ENCODE measurements around the gene DCC.

The DCC gene

GRCh38 chr18:52598921-52599320 is 258.9 kb downstream of the DCC start:
- TF ChIP-seq GATA3 (IDR thresholded peaks at IDR 0.05; ENCODE audit: low read depth, low read length) (no peak), GATA2 (IDR thresholded peaks at IDR 0.05; ENCODE audit: low read depth, low read length) (no peak)

DNA sequence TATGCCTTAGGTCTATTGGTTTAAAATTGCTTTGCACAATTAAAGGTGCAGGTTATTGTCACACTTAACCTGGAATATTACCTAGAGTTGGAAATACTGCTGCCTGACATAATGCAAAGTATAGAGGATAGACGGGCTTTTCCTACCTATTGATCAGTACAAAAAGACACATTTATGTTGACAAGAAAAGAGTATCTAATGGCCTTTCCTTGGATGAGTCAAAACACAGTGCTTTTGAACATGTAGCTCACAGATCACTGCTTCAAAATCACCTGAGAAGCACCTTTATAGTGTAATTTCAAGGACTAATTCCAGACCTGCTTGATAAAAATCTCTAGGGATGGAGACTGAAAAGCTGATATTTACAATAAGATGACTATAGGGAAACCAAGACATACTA is 262.8 kb downstream of the DCC start:
- no peak for TF ChIP-seq GATA3 (IDR thresholded peaks at IDR 0.05; ENCODE audit: low read depth, low read length)
- no peak for TF ChIP-seq GATA2 (IDR thresholded peaks at IDR 0.05; ENCODE audit: low read depth, low read length)

- TF ChIP-seq GATA2 (IDR thresholded peaks at IDR 0.05; ENCODE audit: low read depth, low read length) (no peak), GATA3 (IDR thresholded peaks at IDR 0.05; ENCODE audit: low read depth, low read length) (no peak)
Measured at GRCh38 chr18:52605345-52605744, 265.3 kb downstream of the DCC start.

DNA sequence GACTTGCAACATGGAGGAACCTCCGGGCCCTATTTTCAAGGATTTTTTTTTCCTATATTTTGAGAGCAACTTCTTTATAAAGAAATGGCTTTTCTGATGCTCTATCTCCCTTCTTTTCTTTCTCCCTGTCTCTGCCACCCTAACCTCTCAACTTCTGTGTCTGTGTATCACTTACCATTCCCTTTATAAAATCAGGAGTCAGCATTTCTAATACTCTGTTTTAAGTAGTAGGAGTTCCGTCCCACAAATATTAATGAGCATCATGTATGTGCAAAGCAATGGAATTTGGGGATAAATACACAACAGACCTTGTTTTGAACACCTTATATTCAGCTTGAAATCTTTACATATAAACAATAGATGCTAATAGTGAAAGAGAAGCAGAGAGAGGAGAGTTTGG is 268.0 kb downstream of the DCC start:
- no peak for TF ChIP-seq GATA2 (IDR thresholded peaks at IDR 0.05; ENCODE audit: low read depth, low read length)
- no peak for TF ChIP-seq GATA3 (IDR thresholded peaks at IDR 0.05; ENCODE audit: low read depth, low read length)

- no peak for TF ChIP-seq GATA3 (IDR thresholded peaks at IDR 0.05; ENCODE audit: low read depth, low read length)
- TF ChIP-seq GATA2 (IDR thresholded peaks at IDR 0.05; ENCODE audit: low read depth, low read length), result no peak
Measured at GRCh38 chr18:52610451-52611115, 270.6 kb downstream of the DCC start.

GRCh38 chr18:52612406-52612805 is 272.4 kb downstream of the DCC start:
- TF ChIP-seq GATA2 (IDR thresholded peaks at IDR 0.05; ENCODE audit: low read depth, low read length), result no peak
- no peak for TF ChIP-seq GATA3 (IDR thresholded peaks at IDR 0.05; ENCODE audit: low read depth, low read length)

DNA sequence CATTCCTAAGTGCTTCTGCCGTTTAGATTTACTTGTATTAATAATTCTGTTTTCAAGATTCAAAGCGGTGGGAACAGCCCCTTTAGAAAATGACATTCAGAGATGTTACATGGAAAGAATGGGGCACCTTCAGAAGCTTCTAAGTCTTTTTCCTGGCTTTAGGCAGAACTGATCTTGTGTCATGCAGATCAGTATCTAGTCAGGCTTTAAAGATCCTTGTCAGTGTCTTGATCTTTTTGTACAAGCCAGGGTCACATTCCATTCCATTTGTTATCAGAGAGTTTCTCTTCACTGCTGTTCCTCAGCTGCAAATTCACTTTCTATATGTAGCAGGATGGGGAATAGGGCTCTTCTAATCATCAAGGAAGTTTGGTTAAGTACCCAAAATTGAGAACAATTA is 275.3 kb downstream of the DCC start:
- TF ChIP-seq GATA3 (IDR thresholded peaks at IDR 0.05; ENCODE audit: low read depth, low read length), result no peak
- TF ChIP-seq GATA2 (IDR thresholded peaks at IDR 0.05; ENCODE audit: low read depth, low read length), result no peak

- TF ChIP-seq GATA2 (IDR thresholded peaks at IDR 0.05; ENCODE audit: low read depth, low read length) (no peak), GATA3 (IDR thresholded peaks at IDR 0.05; ENCODE audit: low read depth, low read length) (no peak)
Measured at GRCh38 chr18:52615943-52616342, 275.9 kb downstream of the DCC start.

- no peak for TF ChIP-seq GATA2 (IDR thresholded peaks at IDR 0.05; ENCODE audit: low read depth, low read length)
- no peak for TF ChIP-seq GATA3 (IDR thresholded peaks at IDR 0.05; ENCODE audit: low read depth, low read length)
Measured at GRCh38 chr18:52617931-52618330, 277.9 kb downstream of the DCC start.

DNA sequence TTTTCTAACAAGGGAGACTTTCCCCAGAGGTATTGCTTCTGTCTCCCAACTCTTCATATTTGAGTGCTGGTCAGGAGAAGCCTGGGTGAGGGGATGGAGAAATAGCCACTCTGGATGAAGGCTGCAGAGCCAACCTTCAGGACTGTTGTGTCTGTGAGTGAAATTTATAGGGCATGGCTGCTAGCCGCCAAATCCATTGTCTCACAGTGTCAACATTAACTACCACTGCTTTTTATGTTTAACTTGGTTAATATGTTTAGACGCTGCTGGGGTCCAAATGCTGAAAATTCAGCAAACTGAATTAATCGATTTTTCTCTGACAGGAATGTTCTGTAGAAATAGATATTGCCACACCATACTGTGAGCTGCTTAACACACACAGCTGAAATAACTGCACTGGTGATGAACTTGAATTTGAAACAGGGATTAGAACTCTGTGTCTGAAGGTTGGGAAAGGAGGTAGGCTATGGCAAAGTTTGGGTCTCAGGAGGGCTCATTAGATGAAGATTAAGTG is 281.0 kb downstream of the DCC start:
- TF ChIP-seq GATA3 (IDR thresholded peaks at IDR 0.05; ENCODE audit: low read depth, low read length) (no peak), GATA2 (IDR thresholded peaks at IDR 0.05; ENCODE audit: low read depth, low read length) (no peak)

- TF ChIP-seq GATA3 (IDR thresholded peaks at IDR 0.05; ENCODE audit: low read depth, low read length) (no peak), GATA2 (IDR thresholded peaks at IDR 0.05; ENCODE audit: low read depth, low read length) (no peak)
Measured at GRCh38 chr18:52624702-52625101, 284.7 kb downstream of the DCC start.

- TF ChIP-seq GATA2 (IDR thresholded peaks at IDR 0.05; ENCODE audit: low read depth, low read length) (no peak), GATA3 (IDR thresholded peaks at IDR 0.05; ENCODE audit: low read depth, low read length) (no peak)
Measured at GRCh38 chr18:52636536-52636935, 296.5 kb downstream of the DCC start.

DNA sequence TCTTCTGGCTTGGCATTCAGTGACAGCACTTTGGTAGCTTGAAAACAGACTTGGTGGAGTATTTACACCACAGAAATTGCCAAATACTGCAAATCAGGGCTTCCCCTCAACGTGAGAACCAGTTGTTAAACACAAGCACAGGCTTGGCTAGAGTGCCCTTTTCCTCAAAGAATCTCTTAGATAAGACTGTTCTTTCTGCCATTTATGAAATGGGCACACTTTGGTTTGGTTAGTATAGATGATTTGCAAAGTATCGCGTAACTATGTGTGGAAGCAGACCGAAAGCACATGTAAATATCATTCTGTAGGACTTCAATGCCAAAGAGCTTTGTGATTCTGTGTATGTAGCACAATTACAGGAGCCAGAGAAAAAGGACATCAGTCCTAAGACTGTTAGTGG is 308.2 kb downstream of the DCC start:
- TF ChIP-seq GATA2 (IDR thresholded peaks at IDR 0.05; ENCODE audit: low read depth, low read length) (no peak), GATA3 (IDR thresholded peaks at IDR 0.05; ENCODE audit: low read depth, low read length) (no peak)

GRCh38 chr18:52652391-52652790 is 312.4 kb downstream of the DCC start:
- no peak for TF ChIP-seq GATA3 (IDR thresholded peaks at IDR 0.05; ENCODE audit: low read depth, low read length)
- no peak for TF ChIP-seq GATA2 (IDR thresholded peaks at IDR 0.05; ENCODE audit: low read depth, low read length)

DNA sequence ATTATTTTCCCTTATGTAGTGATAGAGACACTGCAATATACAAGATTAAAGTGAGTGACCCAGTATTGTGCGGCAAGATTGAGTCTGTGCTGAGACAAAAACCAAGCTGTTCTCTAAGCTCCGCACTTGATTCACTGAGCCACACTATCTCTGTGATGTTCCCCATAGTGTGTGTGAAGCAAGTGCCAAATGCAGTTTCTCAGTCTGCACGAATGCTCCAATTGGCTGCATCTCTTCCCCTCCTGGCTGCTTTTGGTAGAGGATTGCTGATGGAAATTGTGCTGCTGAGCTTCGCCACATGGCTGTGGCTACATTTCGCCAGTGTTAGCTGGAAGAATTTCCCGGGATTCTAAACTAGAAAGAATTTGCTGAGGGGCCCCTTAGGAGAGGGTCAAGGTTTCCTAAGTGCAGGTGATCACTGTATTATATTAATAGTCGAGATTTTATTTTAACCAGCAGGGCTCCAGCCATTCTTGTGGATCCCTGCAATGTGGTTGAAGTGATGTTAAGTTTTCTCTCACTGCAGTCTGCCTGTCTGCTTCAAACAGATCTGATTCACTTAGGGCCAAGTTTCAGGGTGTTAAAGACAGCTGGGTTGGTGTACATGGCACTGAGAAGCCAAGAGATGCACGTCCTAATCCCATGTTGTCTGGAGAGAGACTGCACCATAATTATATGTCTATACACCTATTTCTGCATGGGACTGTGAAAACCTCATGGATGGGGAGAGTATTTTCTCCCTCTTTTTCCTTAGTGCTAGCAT is 317.2 kb downstream of the DCC start:
- TF ChIP-seq GATA3 (IDR thresholded peaks at IDR 0.05; ENCODE audit: low read depth, low read length), result no peak
- no peak for TF ChIP-seq GATA2 (IDR thresholded peaks at IDR 0.05; ENCODE audit: low read depth, low read length)
